AG04450 (cell line): ENCODE data around the gene UFC1. TPM values are rescaled to one million over a fixed set of nuclear protein-coding genes. Genes with fewer than 3 reads are reported as not detected.

Experiments
- CTCF ChIA-PET: fragments of 300-600, 350-600 bp; formaldehyde crosslinking; extraction: SDS; loops from one replicate; lab custom pipeline; 2022; ENCODE audit warnings: antibody characterized with exemption, inconsistent platforms; lab: Charles Lee
- POLR2A ChIA-PET: fragments of 350-600 bp; formaldehyde crosslinking; extraction: SDS; loops from one replicate; lab custom pipeline; 2021; ENCODE audit warnings: antibody characterized with exemption, inconsistent platforms; lab: Yijun Ruan, JAX
- DNase-seq: peaks from one replicate; pipeline ENCODE4 v3.0.0-alpha.2; 2011; ENCODE audit warnings: low read depth, low spot score
- H3K27ac ChIP-seq: one replicate; pipeline ENCODE4 v1.5.1; 2012; ENCODE audit warnings: low read depth, low read length, control low read depth
- H3K27me3 ChIP-seq: one replicate; pipeline ENCODE4 v1.6.0; 2012; ENCODE audit warnings: low read length; ENCODE audit not compliant: control insufficient read depth, insufficient read depth
- H3K4me3 ChIP-seq: 2 replicates; pipeline ENCODE4 v1.5.1; 2011; ENCODE audit warnings: mild to moderate bottlenecking, low read depth, low read length, control low read depth
- H3K9me3 ChIP-seq: 2 replicates; pipeline ENCODE4 v1.5.1; 2012; ENCODE audit warnings: low read length; ENCODE audit not compliant: control insufficient read depth, insufficient read depth
- CTCF ChIP-seq: IDR thresholded peaks from 2 replicates; pipeline ENCODE4 v1.5.1; 2011; ENCODE audit warnings: low read depth, low read length, control low read depth, inconsistent platforms
- polyA plus RNA-seq: library from polyadenylated mRNA; depleted of rRNA; stranded (reverse); fragments of >200 nt; gene quantifications from 2 replicates; pipeline ENCODE4 v1.2.3, GENCODE V29; 2011

The UFC1 gene
- polyA plus RNA-seq, 1 experiment: 146 TPM

DNA sequence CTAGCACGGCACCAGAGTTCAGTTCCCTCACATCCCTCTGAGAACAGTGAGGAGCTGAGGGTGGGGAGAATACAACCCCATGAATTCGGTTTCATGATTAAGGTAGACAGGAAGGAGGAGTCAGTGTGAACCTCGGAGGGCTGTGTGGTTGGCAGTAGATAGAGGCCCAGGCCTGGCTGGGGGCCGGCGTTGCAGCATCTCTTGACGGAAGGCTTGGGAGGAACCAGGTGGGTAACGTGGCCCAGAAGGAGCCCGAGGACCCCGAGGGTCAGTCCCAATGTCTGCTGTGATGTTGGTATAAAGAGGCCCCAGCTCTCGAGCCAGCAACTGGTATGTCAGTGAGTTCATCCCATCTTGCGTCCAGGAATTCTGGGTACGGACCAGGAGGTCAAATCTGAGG is 17.9 kb downstream of the UFC1 start:
- ChIA-PET POLR2A (no interaction called here), CTCF (interaction anchor here (1.1 to 2.8 kb wide), 3 partner anchors 10 to 210 kb away, joined by 4 to 7 read pairs (median 6); no protein-coding TSS in a partner anchor)
- Histone ChIP-seq H3K27me3 (no peaks in the 10 kb centered on the region), H3K4me3 (no peak overlapping the region), H3K27ac (no peak overlapping the region), H3K9me3 (no peaks in the 10 kb centered on the region; the same call in 1 of the 2 replicates)
- DNase-seq: no peak
- TF ChIP-seq CTCF: no peak

GRCh38 chr1:161172349-161172748 is 18.6 kb downstream of the UFC1 start:
- Histone ChIP-seq H3K9me3 (no peaks in the 10 kb centered on the region), H3K27me3 (no peaks in the 10 kb centered on the region), H3K4me3 (no peak overlapping the region), H3K27ac (peak overlapping the region; percentile 87)
- DNase-seq: no peak
- ChIA-PET POLR2A (interaction anchor here (0.6 kb wide), 1 partner anchor 11 kb away, joined by 3 read pairs; no protein-coding TSS in a partner anchor), CTCF (no interaction called here)
- no peak for TF ChIP-seq CTCF

GRCh38 chr1:161172776-161173376 is 19.1 kb downstream of the UFC1 start:
- no peak for TF ChIP-seq CTCF
- no peaks in the 10 kb centered on the region for H3K27me3 ChIP-seq
- no peak overlapping the region for H3K4me3 ChIP-seq
- H3K9me3 ChIP-seq: no peaks in the 10 kb centered on the region
- H3K27ac ChIP-seq: peak overlapping the region; percentile 87
- POLR2A ChIA-PET: interaction anchor here (0.6 kb wide), 1 partner anchor 11 kb away, joined by 3 read pairs; no protein-coding TSS in a partner anchor
- peak; percentile 81 for DNase-seq
- CTCF ChIA-PET: no interaction called here

DNA sequence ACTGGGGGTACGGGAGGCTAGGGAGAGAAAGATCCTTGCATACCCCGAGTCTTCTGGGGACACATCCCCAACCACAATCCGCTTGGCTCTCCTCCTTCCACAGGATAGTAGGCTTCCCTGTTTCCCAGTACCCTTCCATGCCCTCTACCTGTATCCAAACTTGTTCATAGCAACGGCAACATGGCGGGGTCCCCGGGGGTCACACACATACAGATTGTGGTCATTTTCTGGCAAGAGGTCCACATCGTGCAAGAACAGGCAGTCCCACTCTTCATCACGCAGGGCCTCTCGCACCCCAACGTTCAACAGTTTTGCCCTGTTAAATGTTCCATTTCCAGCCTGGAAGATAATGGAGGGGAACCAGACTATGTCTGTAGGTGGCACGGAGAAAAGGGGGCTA is 19.9 kb downstream of the UFC1 start:
- Histone ChIP-seq H3K9me3 (no peaks in the 10 kb centered on the region), H3K27me3 (no peaks in the 10 kb centered on the region), H3K4me3 (no peak overlapping the region), H3K27ac (peak overlapping the region; percentile 87)
- DNase-seq: no peak
- ChIA-PET POLR2A (interaction anchor here (0.6 kb wide), 1 partner anchor 30 kb away, joined by 4 read pairs; no protein-coding TSS in a partner anchor), CTCF (interaction anchor here (0.7 kb wide), 1 partner anchor 18 kb away, joined by 3 read pairs; no protein-coding TSS in a partner anchor)
- no peak for TF ChIP-seq CTCF

DNA sequence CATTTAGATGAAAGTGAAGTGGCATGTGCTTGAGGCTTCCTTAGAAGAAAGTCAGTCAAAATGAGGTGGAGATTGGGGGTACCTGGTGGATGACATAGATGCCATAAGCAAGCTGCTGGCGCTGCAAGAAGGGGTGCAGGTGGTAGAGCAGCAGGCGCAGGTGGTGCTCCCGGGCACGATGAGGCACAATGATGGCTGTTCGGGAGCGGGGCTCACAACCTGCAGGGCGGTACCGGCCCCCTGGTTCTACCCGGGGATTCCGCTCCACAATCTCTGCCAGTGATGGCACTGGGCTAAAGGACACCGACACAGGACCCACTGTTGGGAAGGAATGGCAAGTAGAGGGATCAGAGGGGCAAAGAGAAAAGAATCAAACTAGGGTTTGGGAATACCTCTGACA is 21.1 kb downstream of the UFC1 start:
- no peaks in the 10 kb centered on the region for H3K27me3 ChIP-seq
- no peaks in the 10 kb centered on the region for H3K9me3 ChIP-seq
- H3K4me3 ChIP-seq: no peak overlapping the region
- CTCF ChIA-PET: no interaction called here
- DNase-seq: no peak
- no peak overlapping the region for H3K27ac ChIP-seq
- no peak for TF ChIP-seq CTCF
- POLR2A ChIA-PET: no interaction called here
